Fibroblast of villous mesenchyme (primary cell): ENCODE data around the gene WNT7A. TPM values are rescaled to one million over a fixed set of nuclear protein-coding genes. Genes with fewer than 3 reads are reported as not detected.

ENCODE experiments used
- DNase-seq: peaks from one replicate; pipeline ENCODE4 v3.0.0-alpha.2; 2010; ENCODE audit warnings: low read depth
- H3K4me3 ChIP-seq: 2 replicates; pipeline ENCODE4 v1.5.1; 2011; ENCODE audit warnings: low read depth, mild to moderate bottlenecking, low read length
- total RNA-seq: library from RNA; depleted of rRNA; stranded (reverse); fragments of >200 nt; gene quantifications from 2 replicates; pipeline ENCODE4 v1.2.3, GENCODE V29; 2012
- TF ChIP-seq, protein P1 (sequence below): IDR thresholded peaks from 2 replicates; pipeline ENCODE4 v1.5.1; 2012; ENCODE audit warnings: low read depth, mild to moderate bottlenecking, low read length; ENCODE audit not compliant: insufficient read depth

Gene WNT7A
- total RNA-seq, 1 donor: not detected

DNA sequence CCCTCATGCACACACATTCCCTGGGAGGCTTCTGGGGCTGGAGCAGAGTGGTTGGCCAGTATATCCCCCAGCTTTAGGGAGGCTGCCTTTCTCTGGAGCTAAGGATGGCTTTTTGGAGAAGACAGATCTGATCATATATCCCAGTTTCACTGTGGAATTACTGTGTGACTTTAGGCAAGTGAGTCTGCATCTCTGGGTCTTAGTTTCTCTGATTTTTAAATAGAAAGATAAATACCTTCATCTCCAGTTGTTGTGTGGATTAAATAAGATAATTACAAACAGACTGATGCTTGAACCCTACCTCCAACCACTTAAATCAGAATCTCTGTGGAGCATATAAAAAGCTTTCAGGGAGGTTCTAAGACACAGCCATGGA is 11.1 kb upstream of the WNT7A start:
- no peak for DNase-seq
- TF ChIP-seq, protein P1, sequence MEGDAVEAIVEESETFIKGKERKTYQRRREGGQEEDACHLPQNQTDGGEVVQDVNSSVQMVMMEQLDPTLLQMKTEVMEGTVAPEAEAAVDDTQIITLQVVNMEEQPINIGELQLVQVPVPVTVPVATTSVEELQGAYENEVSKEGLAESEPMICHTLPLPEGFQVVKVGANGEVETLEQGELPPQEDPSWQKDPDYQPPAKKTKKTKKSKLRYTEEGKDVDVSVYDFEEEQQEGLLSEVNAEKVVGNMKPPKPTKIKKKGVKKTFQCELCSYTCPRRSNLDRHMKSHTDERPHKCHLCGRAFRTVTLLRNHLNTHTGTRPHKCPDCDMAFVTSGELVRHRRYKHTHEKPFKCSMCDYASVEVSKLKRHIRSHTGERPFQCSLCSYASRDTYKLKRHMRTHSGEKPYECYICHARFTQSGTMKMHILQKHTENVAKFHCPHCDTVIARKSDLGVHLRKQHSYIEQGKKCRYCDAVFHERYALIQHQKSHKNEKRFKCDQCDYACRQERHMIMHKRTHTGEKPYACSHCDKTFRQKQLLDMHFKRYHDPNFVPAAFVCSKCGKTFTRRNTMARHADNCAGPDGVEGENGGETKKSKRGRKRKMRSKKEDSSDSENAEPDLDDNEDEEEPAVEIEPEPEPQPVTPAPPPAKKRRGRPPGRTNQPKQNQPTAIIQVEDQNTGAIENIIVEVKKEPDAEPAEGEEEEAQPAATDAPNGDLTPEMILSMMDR: no peak
- H3K4me3 ChIP-seq: no peak overlapping the region

DNA sequence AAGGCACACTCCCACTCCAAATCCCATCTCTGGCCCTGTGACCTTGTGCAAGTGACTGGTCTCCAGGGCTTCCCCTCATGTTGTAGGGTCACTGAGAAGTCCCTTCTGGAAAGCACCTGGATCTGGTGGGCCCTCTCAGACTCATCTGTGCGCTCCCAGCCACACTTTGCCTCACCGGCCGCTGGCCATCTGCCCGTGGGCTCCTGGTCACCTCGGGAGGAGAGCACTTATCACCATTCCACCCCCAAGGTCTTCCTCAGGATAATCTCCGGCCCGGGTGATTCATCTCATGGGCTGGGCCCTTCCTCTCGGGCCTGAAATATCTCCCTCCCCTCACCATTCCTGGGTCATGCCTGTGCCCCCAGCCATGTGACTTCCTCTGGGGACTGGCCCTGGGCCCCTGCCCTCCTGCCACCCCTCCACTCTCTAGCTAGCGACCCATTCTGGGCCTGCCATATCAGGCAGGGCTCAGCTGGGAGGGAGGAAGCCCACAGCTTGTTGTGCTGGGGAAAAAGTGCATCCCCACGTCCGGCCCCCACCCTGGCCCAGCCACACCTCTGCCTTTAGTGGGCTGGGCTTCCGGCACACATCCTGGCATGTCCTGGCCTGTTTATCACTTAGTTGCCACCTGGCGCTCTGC is 10.6 kb upstream of the WNT7A start:
- DNase-seq: no peak
- H3K4me3 ChIP-seq: no peak overlapping the region
- TF ChIP-seq, protein P1: no peak

DNA sequence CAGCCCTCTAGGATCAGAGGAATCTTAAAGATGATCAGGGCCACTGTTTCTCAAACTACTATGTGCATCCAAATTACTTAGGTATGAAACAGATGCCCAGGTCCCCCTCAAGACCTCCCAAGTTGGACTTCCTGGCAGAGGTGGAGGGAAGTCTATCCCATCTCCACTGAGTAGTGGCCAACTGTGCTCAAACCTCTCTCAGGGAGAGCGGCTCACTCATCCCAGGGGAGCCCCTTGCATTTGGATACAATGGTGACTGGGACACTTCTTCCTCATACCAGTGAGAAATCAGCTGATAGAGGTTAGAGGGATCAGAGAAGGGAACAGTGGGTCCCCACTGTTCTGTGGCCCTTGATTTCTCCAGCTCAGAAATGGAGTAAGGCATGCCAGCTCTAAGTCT is 8.7 kb upstream of the WNT7A start:
- DNase-seq: no peak
- TF ChIP-seq, protein P1: no peak
- no peak overlapping the region for H3K4me3 ChIP-seq

DNA sequence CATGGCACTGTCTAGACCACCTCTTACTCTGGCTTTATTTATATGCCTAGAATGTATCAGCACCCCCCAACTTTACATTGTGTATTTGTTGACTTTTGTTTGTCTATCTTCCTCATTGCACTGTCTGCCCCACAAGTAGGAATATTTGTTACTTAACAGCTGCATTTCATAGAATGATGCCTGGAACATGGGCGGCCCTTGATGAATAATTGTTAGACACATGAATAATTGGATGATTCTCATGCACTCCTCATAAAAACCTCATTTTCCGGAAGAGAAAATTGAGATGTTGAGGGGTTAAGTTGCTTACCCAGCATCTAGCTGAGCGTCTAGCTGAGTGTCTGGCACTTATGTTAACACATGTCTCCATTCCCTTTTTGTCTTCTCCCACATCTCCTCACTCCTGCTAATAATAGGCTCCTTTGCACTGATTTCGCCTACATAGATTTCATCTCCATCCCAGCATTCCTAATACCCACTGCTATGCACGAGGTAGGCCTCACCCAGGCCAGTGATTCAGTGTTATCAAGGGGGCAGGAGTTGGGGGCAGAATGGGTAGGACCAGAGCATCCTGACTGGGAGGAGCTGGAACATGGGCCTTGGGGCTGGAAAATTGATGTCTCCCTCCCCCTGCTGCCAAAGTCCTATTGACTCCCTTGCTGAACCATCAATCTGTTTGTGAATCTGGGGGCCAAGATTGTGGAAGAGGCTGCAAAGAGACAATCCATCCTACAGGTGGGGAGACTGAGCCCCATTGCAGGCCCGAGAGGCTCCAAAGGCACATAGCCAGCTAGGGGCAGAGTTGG is 7.8 kb upstream of the WNT7A start:
- TF ChIP-seq, protein P1: no peak
- DNase-seq: no peak

DNA sequence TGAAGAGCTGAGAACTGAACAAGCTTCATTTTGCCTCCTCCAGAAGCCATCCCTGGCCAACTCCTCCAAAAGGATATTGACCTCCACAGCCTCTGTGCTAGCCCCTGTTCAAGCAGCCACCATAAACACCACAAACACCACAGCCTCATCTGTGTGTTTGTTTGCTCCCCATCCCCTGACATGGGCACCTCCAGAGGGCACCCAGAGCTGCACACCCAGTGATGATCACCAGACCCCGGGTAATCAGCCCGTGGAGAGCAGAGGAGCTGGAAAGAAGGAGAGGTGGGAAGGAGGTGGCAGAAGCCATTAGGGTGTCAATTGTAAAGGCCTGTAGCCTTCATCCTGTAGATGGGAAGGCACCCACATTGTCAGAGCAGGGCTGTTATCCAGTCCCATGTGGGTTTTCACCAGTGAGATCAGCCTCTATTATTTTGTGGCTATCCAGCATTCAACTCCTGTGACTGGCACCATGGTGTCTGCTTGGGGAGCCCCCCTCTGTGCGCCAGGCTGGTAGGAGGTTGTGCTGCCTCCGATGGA is 6.8 kb upstream of the WNT7A start:
- H3K4me3 ChIP-seq: no peak overlapping the region
- DNase-seq: no peak
- TF ChIP-seq, protein P1: no peak

More for the DNA sequence above, 7.8 kb upstream of the WNT7A start:
- no peak overlapping the region for H3K4me3 ChIP-seq

DNA sequence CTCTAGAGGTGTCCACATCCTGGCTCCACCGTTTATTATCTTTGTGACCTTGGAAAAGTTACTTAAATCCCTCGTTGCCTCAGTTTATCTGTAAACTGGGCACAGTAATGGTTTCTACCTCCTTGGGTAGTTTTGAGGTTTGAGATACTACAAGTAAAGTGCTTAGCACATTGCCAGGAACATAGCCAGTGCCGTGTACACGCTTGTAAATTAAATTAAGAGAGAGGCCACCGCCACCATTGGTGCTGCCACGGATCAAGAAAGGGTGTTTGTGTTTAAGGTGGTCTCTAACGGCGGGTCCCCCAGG is 5.8 kb upstream of the WNT7A start:
- DNase-seq: no peak
- no peak overlapping the region for H3K4me3 ChIP-seq
- TF ChIP-seq, protein P1: no peak
